HG03025 (cell line): Measurements from ENCODE around the gene HSPB6.
"Not testable (repeated sequence)": the region's sequence is repeated elsewhere in the genome, so short reads cannot be mapped to it uniquely, and the experiment has no call there.

Experiments used
- ATAC-seq: cut with Tn5 transposase; IDR thresholded peaks from one replicate; pipeline ENCODE4 v1.9.1; 2021; ENCODE audit warnings: mild to moderate bottlenecking, moderate library complexity; ENCODE audit not compliant: unreplicated experiment, low FRiP score

The HSPB6 gene

GRCh38 chr19:35733180-35734125 is 23.4 kb downstream of the HSPB6 start:
- no peak for ATAC-seq

GRCh38 chr19:35732540-35733179 is 24.2 kb downstream of the HSPB6 start:
- ATAC-seq = no peak

- no peak for ATAC-seq
These were observed 24.9 kb downstream of the HSPB6 start for GRCh38 chr19:35731779-35732405.

DNA sequence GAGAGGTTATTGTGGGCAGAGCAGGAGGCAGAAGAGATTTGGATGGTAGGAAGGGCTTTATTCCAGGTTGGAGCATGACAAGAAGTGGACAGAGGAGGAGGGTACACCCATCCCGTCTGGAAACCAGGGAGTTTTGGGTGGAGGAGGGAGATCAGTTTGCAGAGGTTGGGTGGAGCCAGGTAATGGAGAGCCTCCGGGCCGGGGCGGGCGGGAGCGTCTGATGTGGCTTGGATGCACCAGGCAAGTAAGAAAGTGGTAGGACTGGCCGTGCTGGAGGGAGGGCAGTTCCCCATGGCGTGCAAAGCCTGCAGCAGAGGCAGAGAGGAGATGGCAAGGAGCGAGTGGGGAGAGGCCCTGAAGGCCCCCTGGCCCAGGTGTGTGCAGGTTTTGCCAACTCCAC is 25.5 kb downstream of the HSPB6 start:
- no peak for ATAC-seq

- no peak for ATAC-seq
These were observed 26.5 kb downstream of the HSPB6 start for GRCh38 chr19:35730326-35730725.

GRCh38 chr19:35729763-35730162 is 27.1 kb downstream of the HSPB6 start:
- no peak for ATAC-seq

DNA sequence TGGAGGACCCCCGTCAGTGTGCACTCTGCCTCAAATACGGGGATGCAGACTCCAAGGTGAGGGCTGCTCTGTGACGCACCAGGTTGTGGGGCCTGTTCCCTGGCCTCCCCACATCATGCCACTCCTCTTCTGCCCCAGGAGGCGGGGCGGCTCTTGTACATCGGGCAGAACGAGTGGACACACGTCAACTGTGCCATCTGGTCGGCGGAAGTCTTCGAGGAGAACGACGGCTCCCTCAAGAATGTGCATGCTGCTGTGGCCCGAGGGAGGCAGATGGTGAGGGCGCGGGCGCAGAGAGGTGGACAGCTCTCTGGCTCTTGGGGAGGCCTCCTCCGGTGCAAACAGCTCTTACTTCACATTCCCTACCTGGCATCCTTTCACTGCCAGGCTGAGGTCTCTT is 27.8 kb downstream of the HSPB6 start:
- no peak for ATAC-seq

DNA sequence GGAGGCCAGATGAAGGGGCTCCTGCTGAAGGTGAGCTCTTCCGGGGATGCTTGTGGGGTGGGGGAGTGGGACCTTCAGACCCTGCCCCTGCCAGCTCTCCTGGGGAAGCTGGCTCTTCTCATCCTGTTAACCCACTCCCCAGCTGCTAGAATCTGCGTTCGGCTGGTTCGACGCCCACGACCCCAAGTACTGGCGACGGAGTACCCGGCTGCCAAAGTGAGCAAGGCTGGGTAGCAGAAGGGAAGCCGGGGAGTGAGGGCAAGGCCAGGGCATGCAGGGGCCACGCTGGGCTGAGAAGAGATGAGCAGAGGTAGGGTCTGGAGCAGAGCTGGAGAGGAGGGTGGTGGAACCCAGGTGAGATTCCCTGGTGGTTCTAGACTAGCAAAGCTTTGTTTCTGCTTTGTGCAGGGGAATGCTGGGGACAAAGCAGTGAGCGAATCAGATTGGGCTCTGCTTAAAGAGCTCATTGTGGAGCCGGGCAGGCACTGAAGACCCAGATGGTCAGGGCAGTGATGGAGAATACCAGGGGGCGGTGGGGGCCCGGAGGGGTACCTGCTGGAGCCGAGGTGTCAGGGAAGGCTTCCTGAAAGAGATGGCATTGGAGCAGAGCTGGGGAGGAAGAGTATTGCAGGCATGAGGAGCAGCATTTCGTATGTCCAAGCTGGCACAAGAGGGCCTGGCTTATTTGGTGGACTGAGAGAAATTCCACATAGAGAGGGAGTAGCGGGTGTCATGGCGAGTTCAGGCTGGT is 28.7 kb downstream of the HSPB6 start:
- ATAC-seq = no peak

- no peak for ATAC-seq
These were observed 29.5 kb downstream of the HSPB6 start for GRCh38 chr19:35727053-35727955.

DNA sequence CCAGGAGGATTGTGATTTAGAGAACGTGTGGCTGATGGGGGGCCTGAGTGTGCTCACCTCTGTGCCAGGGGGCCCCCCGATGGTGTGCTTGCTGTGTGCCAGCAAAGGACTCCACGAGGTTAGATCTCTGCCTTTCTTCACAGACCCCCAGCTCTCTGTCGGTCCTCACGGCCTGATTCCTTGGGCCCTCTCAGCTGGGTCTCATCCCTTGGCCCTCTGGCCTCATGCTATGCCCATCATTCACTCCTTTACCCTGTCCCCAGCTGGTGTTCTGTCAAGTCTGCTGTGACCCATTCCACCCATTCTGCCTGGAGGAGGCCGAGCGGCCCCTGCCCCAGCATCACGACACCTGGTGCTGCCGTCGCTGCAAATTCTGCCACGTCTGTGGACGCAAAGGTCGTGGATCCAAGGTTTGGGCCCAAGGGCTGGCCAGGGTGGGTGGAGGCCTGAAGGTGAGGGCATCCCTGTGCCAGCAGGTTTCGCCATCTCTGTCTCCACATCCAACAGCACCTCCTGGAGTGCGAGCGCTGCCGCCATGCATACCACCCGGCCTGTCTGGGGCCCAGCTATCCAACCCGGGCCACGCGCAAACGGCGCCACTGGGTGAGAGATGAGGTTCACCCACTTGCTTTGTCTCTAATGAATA is 31.5 kb downstream of the HSPB6 start:
- no peak for ATAC-seq

DNA sequence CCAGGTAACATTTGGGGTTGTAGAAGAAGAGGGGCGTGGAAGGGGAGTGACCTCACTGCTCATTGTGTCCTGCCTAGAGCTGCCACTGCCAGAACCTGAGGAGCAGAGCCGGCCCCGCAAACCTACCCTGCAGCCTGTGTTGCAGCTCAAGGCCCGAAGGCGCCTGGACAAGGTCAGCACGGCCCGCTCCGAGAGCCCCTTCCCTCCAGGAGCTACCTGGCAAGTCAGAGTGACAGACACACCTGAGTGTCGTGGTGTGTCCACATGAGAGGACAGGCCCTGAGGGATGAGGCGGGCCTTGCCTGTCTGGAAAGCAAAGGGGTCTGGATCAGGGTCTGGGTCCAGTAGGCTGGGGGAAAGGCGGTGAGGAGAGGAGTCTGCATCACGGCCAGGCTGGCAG is 32.3 kb downstream of the HSPB6 start:
- ATAC-seq = no peak

DNA sequence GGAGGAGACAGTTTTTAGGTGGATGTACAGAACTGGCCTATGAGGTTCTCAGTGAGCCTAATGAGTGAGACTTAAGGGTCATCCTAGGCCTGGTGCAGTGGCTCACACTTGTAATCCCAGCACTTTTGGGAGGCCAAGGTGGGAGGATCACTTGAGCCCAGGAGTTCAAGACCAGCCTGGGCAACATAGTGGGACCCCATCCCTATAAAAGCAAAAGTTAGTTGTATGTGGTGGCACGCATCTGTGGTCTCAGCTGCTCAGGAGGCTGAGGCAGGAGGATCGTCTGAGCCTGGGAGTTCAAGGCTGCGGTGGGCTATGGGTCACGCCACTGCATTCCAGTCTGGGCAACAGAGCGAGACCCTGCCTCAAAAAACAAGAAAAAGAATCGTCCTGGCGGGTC is 32.7 kb downstream of the HSPB6 start:
- not testable (repeated sequence) for ATAC-seq

DNA sequence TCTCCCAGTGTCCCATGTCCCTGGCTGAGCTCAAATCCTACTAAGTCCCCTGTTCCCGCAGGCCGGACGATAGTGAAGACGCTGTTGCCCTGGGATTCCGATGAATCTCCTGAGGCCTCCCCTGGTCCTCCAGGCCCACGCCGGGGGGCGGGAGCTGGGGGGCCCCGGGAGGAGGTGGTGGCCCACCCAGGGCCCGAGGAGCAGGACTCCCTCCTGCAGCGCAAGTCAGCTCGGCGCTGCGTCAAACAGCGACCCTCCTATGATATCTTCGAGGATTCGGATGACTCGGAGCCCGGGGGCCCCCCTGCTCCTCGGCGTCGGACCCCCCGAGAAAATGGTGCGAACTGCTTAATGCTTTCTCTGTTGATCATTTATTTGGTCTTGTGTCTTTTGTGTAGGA is 33.2 kb downstream of the HSPB6 start:
- ATAC-seq = no peak

DNA sequence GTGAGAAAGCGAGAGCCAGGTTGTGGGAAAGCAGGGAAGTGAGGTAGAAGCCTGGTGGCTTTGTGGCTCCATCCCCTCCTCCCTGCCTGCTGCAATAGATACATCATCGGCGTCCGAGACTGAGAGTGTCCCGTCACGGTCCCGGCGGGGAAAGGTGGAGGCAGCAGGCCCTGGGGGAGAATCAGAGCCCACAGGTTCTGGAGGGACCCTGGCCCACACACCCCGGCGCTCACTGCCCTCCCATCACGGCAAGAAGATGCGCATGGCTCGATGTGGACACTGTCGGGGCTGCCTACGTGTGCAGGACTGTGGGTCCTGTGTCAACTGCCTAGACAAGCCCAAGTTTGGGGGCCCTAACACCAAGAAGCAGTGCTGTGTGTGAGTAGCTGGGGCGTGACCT is 33.9 kb downstream of the HSPB6 start:
- ATAC-seq = no peak

GRCh38 chr19:35722461-35722860 is 34.4 kb downstream of the HSPB6 start:
- no peak for ATAC-seq

- ATAC-seq = no peak
These were observed 35.5 kb downstream of the HSPB6 start for GRCh38 chr19:35721374-35721773.

DNA sequence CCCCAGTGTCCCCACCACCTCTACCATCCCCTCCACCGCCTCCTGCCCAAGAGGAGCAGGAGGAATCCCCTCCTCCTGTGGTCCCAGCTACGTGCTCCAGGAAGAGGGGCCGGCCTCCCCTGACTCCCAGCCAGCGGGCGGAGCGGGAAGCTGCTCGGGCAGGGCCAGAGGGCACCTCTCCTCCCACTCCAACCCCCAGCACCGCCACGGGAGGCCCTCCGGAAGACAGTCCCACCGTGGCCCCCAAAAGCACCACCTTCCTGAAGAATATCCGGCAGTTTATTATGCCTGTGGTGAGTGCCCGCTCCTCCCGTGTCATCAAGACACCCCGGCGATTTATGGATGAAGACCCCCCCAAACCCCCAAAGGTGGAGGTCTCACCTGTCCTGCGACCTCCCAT is 36.2 kb downstream of the HSPB6 start:
- no peak for ATAC-seq

- ATAC-seq = no peak
These were observed 36.7 kb downstream of the HSPB6 start for GRCh38 chr19:35720163-35720524.

DNA sequence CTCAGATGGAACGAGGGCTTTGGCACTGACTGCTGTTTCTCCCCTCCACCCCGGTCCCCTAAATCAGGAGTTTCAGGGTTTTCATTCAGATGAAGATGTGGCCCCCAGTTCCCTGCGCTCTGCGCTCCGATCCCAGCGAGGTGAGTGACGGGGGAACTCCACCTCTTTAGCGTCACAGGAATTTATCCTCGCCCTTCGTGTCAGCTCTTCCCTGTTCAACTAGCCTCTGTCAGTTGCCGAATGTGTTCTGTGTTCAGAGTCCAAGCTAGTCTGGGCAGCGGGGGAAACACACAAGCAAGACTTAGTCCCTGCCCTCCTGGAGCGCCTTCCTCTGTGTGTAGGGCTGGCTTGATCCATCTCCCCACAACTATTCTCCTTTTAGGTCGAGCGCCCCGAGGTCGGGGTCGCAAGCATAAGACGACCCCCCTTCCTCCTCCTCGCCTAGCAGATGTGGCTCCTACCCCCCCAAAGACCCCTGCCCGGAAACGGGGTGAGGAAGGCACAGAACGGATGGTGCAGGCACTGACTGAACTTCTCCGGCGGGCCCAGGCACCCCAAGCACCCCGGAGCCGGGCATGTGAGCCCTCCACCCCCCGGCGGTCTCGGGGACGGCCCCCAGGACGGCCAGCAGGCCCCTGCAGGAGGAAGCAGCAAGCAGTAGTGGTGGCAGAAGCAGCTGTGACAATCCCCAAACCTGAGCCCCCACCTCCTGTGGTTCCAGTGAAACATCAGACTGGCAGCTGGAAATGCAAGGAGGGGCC is 37.2 kb downstream of the HSPB6 start:
- no peak for ATAC-seq
